ENCODE results near the gene C10orf53.

Gene C10orf53

GRCh38 chr10:49745756-49746155, 66.3 kb downstream of the C10orf53 start:
- no peak for TF ChIP-seq CTCF (IDR thresholded peaks at IDR 0.05; ENCODE audit: low read depth, low read length, missing control alignments)
- no peak for DNase-seq (ENCODE audit: low read depth)
- in situ Hi-C loops (cut with HindIII; ENCODE audit: low sequenced_read_pairs): no loop called here
- H3K4me3 ChIP-seq (ENCODE audit: low read depth, low read length): no peak overlapping the region

- TF ChIP-seq CTCF (IDR thresholded peaks at IDR 0.05; ENCODE audit: low read depth, low read length, missing control alignments): no peak
- no peak for DNase-seq (ENCODE audit: low read depth)
- in situ Hi-C loops (cut with HindIII; ENCODE audit: low sequenced_read_pairs): no loop called here
- no peak overlapping the region for H3K4me3 ChIP-seq (ENCODE audit: low read depth, low read length)
Observed at GRCh38 chr10:49746626-49747302, 67.3 kb downstream of the C10orf53 start.
